ENCODE data around the gene SLAMF9. TPM values are rescaled to one million over a fixed set of nuclear protein-coding genes. Genes with fewer than 3 reads are reported as not detected.
A peak's percentile ranks its signal among the peaks of the same experiment; 100 is the strongest.
"Not testable (repeated sequence)": the region's sequence is repeated elsewhere in the genome, so short reads cannot be mapped to it uniquely, and the experiment has no call there.

Gene SLAMF9
- total and polyA plus RNA-seq, 3 experiments from 2014 or later, result not detected

GRCh38 chr1:159911326-159912070, 42.5 kb downstream of the SLAMF9 start:
- no peaks in the 10 kb centered on the region for H3K36me3 ChIP-seq (ENCODE audit: insufficient read depth, low read length)
- no peaks in the 10 kb centered on the region for H3K27me3 Mint-ChIP-seq
- H3K36me3 Mint-ChIP-seq, result peaks cover 0 to 8% (median 3%) of the 10 kb centered on the region in 3 donors
- ChIA-PET POLR2A (interaction anchor here (1.2 kb wide), 1 partner anchor 15 kb away, joined by 6 read pairs; no protein-coding TSS in a partner anchor), CTCF (interaction anchor here (0.8 to 1.4 kb wide), 3 partner anchors 35 to 174 kb away, joined by 3 to 5 read pairs (median 5); partner anchors contain the start of gene IGSF9)
- DNase-seq, result no peak
- H3K9me3 Mint-ChIP-seq, result no peaks in the 10 kb centered on the region
- no peaks in the 10 kb centered on the region for H3K27me3 ChIP-seq (ENCODE audit: insufficient read depth, low read length, poor library complexity, severe bottlenecking)
- peak overlapping the region; percentile 90 to 99 (median 98) for H3K27ac Mint-ChIP-seq
- peak overlapping the region; percentile 77 for H3K27ac ChIP-seq (ENCODE audit: low read depth, low read length)
- no peaks in the 10 kb centered on the region for H3K9me3 ChIP-seq (ENCODE audit: low read length)
- peak overlapping the region; percentile 47 to 84 (median 72) for H3K4me3 Mint-ChIP-seq
- peaks cover 47% of the 10 kb centered on the region for H3K4me1 ChIP-seq (ENCODE audit: insufficient read depth, low read length)
- H3K4me3 ChIP-seq (ENCODE audit: low read length), result peak overlapping the region; percentile 22
- H3K4me1 Mint-ChIP-seq, result peaks cover 53 to 89% (median 79%) of the 10 kb centered on the region in 3 donors

GRCh38 chr1:159908031-159908940, 45.8 kb downstream of the SLAMF9 start:
- CTCF ChIA-PET, result interaction anchor here (1.0 to 1.8 kb wide), 6 partner anchors 12 to 127 kb away, joined by 3 to 7 read pairs (median 4); partner anchors contain the start of gene DUSP23

DNA sequence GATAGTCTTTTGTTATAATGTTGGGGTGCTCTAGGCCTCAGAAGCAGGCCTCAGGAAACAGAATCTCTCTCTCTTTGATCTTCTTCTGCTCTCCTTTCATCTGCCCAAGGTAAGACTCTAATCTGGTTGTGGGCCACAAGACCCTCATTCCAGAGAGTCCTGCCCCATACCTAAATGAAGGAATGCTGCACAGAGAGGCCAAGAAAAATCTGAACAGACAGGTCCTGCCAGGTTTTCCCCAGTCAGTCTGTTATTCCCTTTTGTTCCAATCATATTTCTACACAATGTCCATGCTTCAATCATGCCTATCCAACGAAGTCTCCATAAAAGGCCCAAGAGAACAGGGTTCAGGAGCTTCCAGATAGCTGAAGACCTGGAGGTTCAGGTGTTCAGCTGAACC, 47.1 kb downstream of the SLAMF9 start:
- POLR2A ChIA-PET, result interaction anchor here (0.7 to 0.9 kb wide), 2 partner anchors 15 to 18 kb away, joined by 3 read pairs; partner anchors contain the start of gene TAGLN2
- H3K9me3 ChIP-seq (ENCODE audit: low read length), result no peaks in the 10 kb centered on the region
- Mint-ChIP-seq H3K36me3 (peaks cover 0 to 8% (median 0%) of the 10 kb centered on the region in 3 donors), H3K27me3 (no peaks in the 10 kb centered on the region), H3K9me3 (no peaks in the 10 kb centered on the region), H3K4me3 (peak overlapping the region in 1 of 7 donors; percentile 23), H3K27ac (peak overlapping the region in 5 of 8 donors; percentile 5 to 84 (median 76)), H3K4me1 (peaks cover 28 to 47% (median 40%) of the 10 kb centered on the region in 3 donors)
- CTCF ChIA-PET, result interaction anchor here (1.7 to 2.3 kb wide), 3 partner anchors 14 to 108 kb away, joined by 5 to 7 read pairs (median 6); no protein-coding TSS in a partner anchor
- no peak for DNase-seq
- H3K27ac ChIP-seq (ENCODE audit: low read depth, low read length), result no peak overlapping the region
- peaks cover 25% of the 10 kb centered on the region for H3K4me1 ChIP-seq (ENCODE audit: insufficient read depth, low read length)
- no peaks in the 10 kb centered on the region for H3K27me3 ChIP-seq (ENCODE audit: insufficient read depth, low read length, poor library complexity, severe bottlenecking)
- no peak overlapping the region for H3K4me3 ChIP-seq (ENCODE audit: low read length)
- H3K36me3 ChIP-seq (ENCODE audit: insufficient read depth, low read length), result no peaks in the 10 kb centered on the region

More at GRCh38 chr1:159908031-159908940, 45.8 kb downstream of the SLAMF9 start:
- POLR2A ChIA-PET, result no interaction called here
- Mint-ChIP-seq H3K4me3 (no peak overlapping the region), H3K36me3 (peaks cover 0 to 8% (median 0%) of the 10 kb centered on the region in 3 donors), H3K9me3 (no peaks in the 10 kb centered on the region), H3K27ac (peak overlapping the region; percentile 39 to 99 (median 69)), H3K27me3 (no peaks in the 10 kb centered on the region), H3K4me1 (peaks cover 40 to 61% (median 54%) of the 10 kb centered on the region in 3 donors)
- Histone ChIP-seq H3K36me3 (ENCODE audit: insufficient read depth, low read length) (no peaks in the 10 kb centered on the region), H3K27me3 (ENCODE audit: insufficient read depth, low read length, poor library complexity, severe bottlenecking) (no peaks in the 10 kb centered on the region), H3K9me3 (ENCODE audit: low read length) (no peaks in the 10 kb centered on the region), H3K27ac (ENCODE audit: low read depth, low read length) (no peak overlapping the region), H3K4me1 (ENCODE audit: insufficient read depth, low read length) (peaks cover 36% of the 10 kb centered on the region), H3K4me3 (ENCODE audit: low read length) (no peak overlapping the region)
- no peak for DNase-seq

GRCh38 chr1:159904036-159904435, 50.0 kb downstream of the SLAMF9 start:
- POLR2A ChIA-PET; H3K36me3 ChIP-seq (ENCODE audit: insufficient read depth, low read length); H3K27ac Mint-ChIP-seq; H3K9me3 Mint-ChIP-seq; H3K4me3 ChIP-seq (ENCODE audit: low read length); H3K36me3 Mint-ChIP-seq; H3K27ac ChIP-seq (ENCODE audit: low read depth, low read length); H3K9me3 ChIP-seq (ENCODE audit: low read length); H3K27me3 ChIP-seq (ENCODE audit: insufficient read depth, low read length, poor library complexity, severe bottlenecking); H3K4me3 Mint-ChIP-seq; H3K27me3 Mint-ChIP-seq; DNase-seq; H3K4me1 ChIP-seq (ENCODE audit: insufficient read depth, low read length): not testable (repeated sequence)
- CTCF ChIA-PET, result interaction anchor here (1.0 kb wide), 1 partner anchor 105 kb away, joined by 4 read pairs; no protein-coding TSS in a partner anchor
- peaks cover 3 to 21% (median 11%) of the 10 kb centered on the region in 3 donors for H3K4me1 Mint-ChIP-seq

DNA sequence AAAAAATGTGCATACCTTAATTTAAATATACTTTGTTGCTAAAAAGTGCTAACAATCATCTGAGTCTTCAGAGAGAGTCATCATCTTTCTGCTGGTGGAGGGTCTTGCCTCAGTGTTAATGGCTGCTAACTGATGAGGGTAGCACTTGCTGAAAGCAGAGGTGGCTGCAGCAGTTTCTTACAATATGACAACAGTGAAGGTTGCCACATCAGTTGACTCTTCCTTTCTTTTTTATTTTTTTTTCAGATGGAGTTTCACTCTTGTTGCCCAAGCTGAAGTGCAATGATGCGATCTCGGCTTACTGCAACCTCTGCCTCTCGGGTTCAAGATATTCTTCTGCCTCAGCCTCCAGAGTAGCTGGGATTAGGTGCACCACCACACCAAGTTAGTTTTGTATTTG, 51.5 kb downstream of the SLAMF9 start:
- no peak overlapping the region for H3K27ac ChIP-seq (ENCODE audit: low read depth, low read length)
- H3K36me3 ChIP-seq (ENCODE audit: insufficient read depth, low read length), result no peaks in the 10 kb centered on the region
- no peaks in the 10 kb centered on the region for H3K27me3 ChIP-seq (ENCODE audit: insufficient read depth, low read length, poor library complexity, severe bottlenecking)
- no peaks in the 10 kb centered on the region for H3K9me3 ChIP-seq (ENCODE audit: low read length)
- Mint-ChIP-seq H3K9me3 (no peaks in the 10 kb centered on the region), H3K36me3 (peaks cover 0 to 8% (median 0%) of the 10 kb centered on the region in 3 donors), H3K27me3 (no peaks in the 10 kb centered on the region), H3K4me3 (no peak overlapping the region), H3K4me1 (peaks cover 0 to 13% (median 8%) of the 10 kb centered on the region in 3 donors), H3K27ac (no peak overlapping the region)
- ChIA-PET POLR2A (no interaction called here), CTCF (no interaction called here)
- no peak overlapping the region for H3K4me3 ChIP-seq (ENCODE audit: low read length)
- no peaks in the 10 kb centered on the region for H3K4me1 ChIP-seq (ENCODE audit: insufficient read depth, low read length)
- no peak for DNase-seq

Other genes with a start within 250 kb of the SLAMF9 start
- not detected for gene CRP, start 239.6 kb downstream of the SLAMF9 start, total RNA-seq
- gene CRP, start 239.6 kb downstream of the SLAMF9 start, polyA plus RNA-seq, result not detected
- 10 to 100 TPM; 35.5 to 38.1 TPM for gene DUSP23, start 173.3 kb downstream of the SLAMF9 start, total RNA-seq
- 65.8 TPM for gene DUSP23, start 173.3 kb downstream of the SLAMF9 start, polyA plus RNA-seq
- 1 to 10 TPM; 1.5 to 1.8 TPM for gene FCRL6, start 151.9 kb downstream of the SLAMF9 start, total RNA-seq
- 129 TPM for gene FCRL6, start 151.9 kb downstream of the SLAMF9 start, polyA plus RNA-seq
- 1 to 10 TPM; 3.2 to 4.0 TPM for gene SLAMF8, start 127.4 kb downstream of the SLAMF9 start, total RNA-seq
- 7.3 TPM for gene SLAMF8, start 127.4 kb downstream of the SLAMF9 start, polyA plus RNA-seq
- not detected for gene VSIG8, start 91.6 kb downstream of the SLAMF9 start, total RNA-seq
- gene VSIG8, start 91.6 kb downstream of the SLAMF9 start, polyA plus RNA-seq, result not detected
- 1 to 10 TPM in 1 of 2 experiments, under 1 TPM in 1; 0.75 to 1.2 TPM for gene CFAP45, start 54.1 kb downstream of the SLAMF9 start, total RNA-seq
- 0.18 TPM for gene CFAP45, start 54.1 kb downstream of the SLAMF9 start, polyA plus RNA-seq
- gene TAGLN2, start 28.7 kb downstream of the SLAMF9 start, total RNA-seq, result 100 to 1,000 TPM; 566 to 578 TPM
- 811 TPM for gene TAGLN2, start 28.7 kb downstream of the SLAMF9 start, polyA plus RNA-seq
- under 1 TPM; 0.04 to 0.11 TPM for gene IGSF9, start 8.6 kb downstream of the SLAMF9 start, total RNA-seq
- not detected for gene IGSF9, start 8.6 kb downstream of the SLAMF9 start, polyA plus RNA-seq
- 1 to 10 TPM; 6.5 to 6.9 TPM for gene PIGM, start 77.8 kb upstream of the SLAMF9 start, total RNA-seq
- gene PIGM, start 77.8 kb upstream of the SLAMF9 start, polyA plus RNA-seq, result 3.2 TPM
- gene KCNJ10, start 115.9 kb upstream of the SLAMF9 start, total RNA-seq, result under 1 TPM in 1 of 2 experiments, not detected in 1; 0.13 TPM
- gene KCNJ10, start 115.9 kb upstream of the SLAMF9 start, polyA plus RNA-seq, result not detected
- under 1 TPM in 1 of 2 experiments, not detected in 1; 0.04 TPM for gene KCNJ9, start 127.3 kb upstream of the SLAMF9 start, total RNA-seq
- not detected for gene KCNJ9, start 127.3 kb upstream of the SLAMF9 start, polyA plus RNA-seq
- gene IGSF8, start 144.4 kb upstream of the SLAMF9 start, total RNA-seq, result 10 to 100 TPM; 39.5 to 42.7 TPM
- gene IGSF8, start 144.4 kb upstream of the SLAMF9 start, polyA plus RNA-seq, result 59.2 TPM
- not detected for gene ATP1A2, start 161.5 kb upstream of the SLAMF9 start, total RNA-seq
- not detected for gene ATP1A2, start 161.5 kb upstream of the SLAMF9 start, polyA plus RNA-seq
- not detected for gene ATP1A4, start 197.4 kb upstream of the SLAMF9 start, total RNA-seq
- gene ATP1A4, start 197.4 kb upstream of the SLAMF9 start, polyA plus RNA-seq, result not detected
- not detected for gene CASQ1, start 236.3 kb upstream of the SLAMF9 start, total RNA-seq
- gene CASQ1, start 236.3 kb upstream of the SLAMF9 start, polyA plus RNA-seq, result not detected

All from CD8-positive, alpha-beta memory T cell (primary cell).